Lower lobe of right lung (tissue), 2 donors: Measurements from ENCODE around the gene L1CAM. TPM values are rescaled to one million over a fixed set of nuclear protein-coding genes. Genes with fewer than 3 reads are reported as not detected.
A peak's percentile ranks its signal among the peaks of the same experiment; 100 is the strongest.

ENCODE experiments used
- ATAC-seq, 2 donors: fragments of 200-7000 bp; cut with Tn5 transposase; one replicate each; pipeline ENCODE4 v1.9.1; 2020 to 2022; ENCODE audit warnings: mild to moderate bottlenecking in 2 of 2, moderate library complexity in 2 of 2
- DNase-seq: peaks from one replicate; pipeline ENCODE4 v3.0.0-alpha.2; 2020
- H3K27ac ChIP-seq: fragments of 200-600 bp; one replicate; pipeline ENCODE4 v1.8.0; 2022
- H3K27me3 ChIP-seq: fragments of 200-600 bp; one replicate; pipeline ENCODE4 v1.8.0; 2022; ENCODE audit warnings: low read depth
- H3K36me3 ChIP-seq: fragments of 200-600 bp; one replicate; pipeline ENCODE4 v1.8.0; 2022; ENCODE audit warnings: mild to moderate bottlenecking
- H3K4me1 ChIP-seq: fragments of 200-600 bp; one replicate; pipeline ENCODE4 v1.8.0; 2022
- H3K4me3 ChIP-seq: fragments of 200-600 bp; one replicate; pipeline ENCODE4 v1.8.0; 2022; ENCODE audit warnings: mild to moderate bottlenecking
- H3K9me3 ChIP-seq: fragments of 200-600 bp; one replicate; pipeline ENCODE4 v1.8.0; 2022
- CTCF ChIP-seq: fragments of 200-600 bp; IDR thresholded peaks from one replicate; pipeline ENCODE4 v1.8.0; 2022; ENCODE audit warnings: antibody characterized with exemption, mild to moderate bottlenecking
- intact Hi-C: fragments of 100-400 bp; cut with DNase I; formaldehyde crosslinking; loops from one replicate; pipeline ENCODE4 v1.11.0; 2022
- total RNA-seq: library from RNA; stranded (reverse); fragmentation: NEBNext Ultra II Directional; extraction: Animal tissue kit (Norgen Biotek cat#: 25700); gene quantifications from one replicate; pipeline ENCODE4 v1.2.1, GENCODE V29; 2021
- donor health status: DM: no; HTN: yes; CAD: no; lungs with severe emphysema.

L1CAM gene
- total RNA-seq, 1 donor from 2014 or later = 1.6 TPM

- Histone ChIP-seq H3K4me1 (no peaks in the 10 kb centered on the region), H3K36me3 (no peaks in the 10 kb centered on the region), H3K9me3 (no peaks in the 10 kb centered on the region), H3K27ac (no peak overlapping the region), H3K27me3 (peaks cover 12% of the 10 kb centered on the region), H3K4me3 (no peak overlapping the region)
- no peak for DNase-seq
- intact Hi-C loops = no loop called here
- no peak for TF ChIP-seq CTCF
- ATAC-seq = no peak
Observed at GRCh38 chrX:153877571-153878261, 8.3 kb downstream of the L1CAM start.

GRCh38 chrX:153876112-153876491 is 9.9 kb downstream of the L1CAM start:
- DNase-seq (no peak), ATAC-seq (no peak)
- H3K27ac ChIP-seq = no peak overlapping the region
- no peak overlapping the region for H3K4me3 ChIP-seq
- intact Hi-C loops = no loop called here
- H3K9me3 ChIP-seq = no peaks in the 10 kb centered on the region
- no peak for TF ChIP-seq CTCF
- peaks cover 9% of the 10 kb centered on the region for H3K27me3 ChIP-seq
- no peaks in the 10 kb centered on the region for H3K36me3 ChIP-seq
- H3K4me1 ChIP-seq = no peaks in the 10 kb centered on the region

- Histone ChIP-seq H3K27me3 (peaks cover 9% of the 10 kb centered on the region), H3K36me3 (no peaks in the 10 kb centered on the region), H3K9me3 (no peaks in the 10 kb centered on the region), H3K4me3 (no peak overlapping the region), H3K4me1 (no peaks in the 10 kb centered on the region), H3K27ac (no peak overlapping the region)
- no peak for TF ChIP-seq CTCF
- intact Hi-C loops = no loop called here
- peak; percentile 53 for DNase-seq
- ATAC-seq = peak; percentile 74 to 92
Observed at GRCh38 chrX:153875391-153876111, 10.4 kb downstream of the L1CAM start.

DNA sequence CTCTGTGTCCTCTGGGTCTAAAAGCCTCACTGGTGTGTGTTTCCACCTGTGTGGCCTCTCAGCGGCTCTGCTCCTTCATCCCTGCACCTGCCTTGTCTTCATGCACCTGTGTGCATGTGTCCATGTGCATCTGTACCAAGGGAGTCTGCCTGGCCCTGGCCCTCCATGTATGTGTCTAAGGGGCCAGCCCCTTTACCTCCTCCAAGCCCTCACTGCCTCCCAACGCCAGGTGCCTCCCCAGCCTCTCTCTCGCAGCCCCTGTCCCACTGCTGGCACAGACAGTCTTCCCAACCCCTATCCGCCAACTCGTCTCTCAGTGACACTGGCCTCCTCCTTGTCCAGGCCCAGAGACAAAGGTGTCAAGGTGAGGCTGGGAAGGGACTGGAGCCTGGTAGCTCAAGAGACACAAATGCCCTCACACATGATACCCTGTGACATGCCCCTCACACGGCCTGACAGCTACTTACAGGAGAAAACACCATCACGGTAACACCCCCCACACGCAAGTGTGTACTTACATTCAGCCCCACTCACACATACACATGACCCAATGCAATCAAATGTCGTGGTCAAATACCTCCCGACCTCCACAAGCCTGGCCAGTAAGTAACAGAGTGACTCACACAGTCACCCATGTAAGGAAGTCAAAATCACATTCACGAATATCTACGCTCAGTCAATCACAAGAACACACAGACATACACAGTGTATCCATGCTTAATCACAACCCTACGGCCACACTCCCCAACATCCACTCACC is 11.4 kb downstream of the L1CAM start:
- ATAC-seq (no peak), DNase-seq (no peak)
- TF ChIP-seq CTCF = no peak
- peaks cover 7% of the 10 kb centered on the region for H3K27me3 ChIP-seq
- intact Hi-C loops = no loop called here
- no peaks in the 10 kb centered on the region for H3K9me3 ChIP-seq
- no peaks in the 10 kb centered on the region for H3K36me3 ChIP-seq
- H3K4me3 ChIP-seq = no peak overlapping the region
- no peaks in the 10 kb centered on the region for H3K4me1 ChIP-seq
- H3K27ac ChIP-seq = no peak overlapping the region

GRCh38 chrX:153874085-153874365 is 11.9 kb downstream of the L1CAM start:
- Histone ChIP-seq H3K4me1 (no peaks in the 10 kb centered on the region), H3K27ac (no peak overlapping the region), H3K27me3 (peaks cover 4% of the 10 kb centered on the region), H3K36me3 (no peaks in the 10 kb centered on the region), H3K9me3 (no peaks in the 10 kb centered on the region), H3K4me3 (no peak overlapping the region)
- no peak for TF ChIP-seq CTCF
- ATAC-seq (no peak), DNase-seq (no peak)
- intact Hi-C loops = no loop called here
